ENCODE results near the gene NUP188.

GRCh38 chr9:129014124-129014523 lies 66.6 kb downstream of the NUP188 start:
- TF ChIP-seq IRF2 (CRISPR knock-in tag; IDR thresholded peaks at IDR 0.05; ENCODE audit: borderline replicate concordance, low read depth) (no peak), CTCF (IDR thresholded peaks at IDR 0.05) (no peak), TCF7 (CRISPR knock-in tag; IDR thresholded peaks at IDR 0.05; ENCODE audit: low read depth) (no peak), CREB1 (CRISPR knock-in tag; IDR thresholded peaks at IDR 0.05) (no peak), SMAD4 (CRISPR knock-in tag; IDR thresholded peaks at IDR 0.05) (no peak), JAZF1 (CRISPR knock-in tag; IDR thresholded peaks at IDR 0.05) (no peak), SP1 (CRISPR knock-in tag; conservative IDR thresholded peaks at IDR 0.05) (no peak), NFYB (CRISPR knock-in tag; conservative IDR thresholded peaks at IDR 0.05; ENCODE audit: low read depth) (no peak), ZNF532 (CRISPR knock-in tag; IDR thresholded peaks at IDR 0.05; ENCODE audit: borderline replicate concordance) (no peak)
- TF ChIP-seq, protein P1, sequence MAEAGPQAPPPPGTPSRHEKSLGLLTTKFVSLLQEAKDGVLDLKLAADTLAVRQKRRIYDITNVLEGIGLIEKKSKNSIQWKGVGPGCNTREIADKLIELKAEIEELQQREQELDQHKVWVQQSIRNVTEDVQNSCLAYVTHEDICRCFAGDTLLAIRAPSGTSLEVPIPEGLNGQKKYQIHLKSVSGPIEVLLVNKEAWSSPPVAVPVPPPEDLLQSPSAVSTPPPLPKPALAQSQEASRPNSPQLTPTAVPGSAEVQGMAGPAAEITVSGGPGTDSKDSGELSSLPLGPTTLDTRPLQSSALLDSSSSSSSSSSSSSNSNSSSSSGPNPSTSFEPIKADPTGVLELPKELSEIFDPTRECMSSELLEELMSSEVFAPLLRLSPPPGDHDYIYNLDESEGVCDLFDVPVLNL (CRISPR knock-in tag; IDR thresholded peaks at IDR 0.05; ENCODE audit: borderline replicate concordance, low read depth), result no peak
- TF ChIP-seq, protein P2, sequence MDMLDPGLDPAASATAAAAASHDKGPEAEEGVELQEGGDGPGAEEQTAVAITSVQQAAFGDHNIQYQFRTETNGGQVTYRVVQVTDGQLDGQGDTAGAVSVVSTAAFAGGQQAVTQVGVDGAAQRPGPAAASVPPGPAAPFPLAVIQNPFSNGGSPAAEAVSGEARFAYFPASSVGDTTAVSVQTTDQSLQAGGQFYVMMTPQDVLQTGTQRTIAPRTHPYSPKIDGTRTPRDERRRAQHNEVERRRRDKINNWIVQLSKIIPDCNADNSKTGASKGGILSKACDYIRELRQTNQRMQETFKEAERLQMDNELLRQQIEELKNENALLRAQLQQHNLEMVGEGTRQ (CRISPR knock-in tag; IDR thresholded peaks at IDR 0.05), result no peak

Data from WTC11 (cell line).